Measurements from ENCODE around the gene ISLR.
A peak's percentile ranks its signal among the peaks of the same experiment; 100 is the strongest.

The ISLR gene

DNA sequence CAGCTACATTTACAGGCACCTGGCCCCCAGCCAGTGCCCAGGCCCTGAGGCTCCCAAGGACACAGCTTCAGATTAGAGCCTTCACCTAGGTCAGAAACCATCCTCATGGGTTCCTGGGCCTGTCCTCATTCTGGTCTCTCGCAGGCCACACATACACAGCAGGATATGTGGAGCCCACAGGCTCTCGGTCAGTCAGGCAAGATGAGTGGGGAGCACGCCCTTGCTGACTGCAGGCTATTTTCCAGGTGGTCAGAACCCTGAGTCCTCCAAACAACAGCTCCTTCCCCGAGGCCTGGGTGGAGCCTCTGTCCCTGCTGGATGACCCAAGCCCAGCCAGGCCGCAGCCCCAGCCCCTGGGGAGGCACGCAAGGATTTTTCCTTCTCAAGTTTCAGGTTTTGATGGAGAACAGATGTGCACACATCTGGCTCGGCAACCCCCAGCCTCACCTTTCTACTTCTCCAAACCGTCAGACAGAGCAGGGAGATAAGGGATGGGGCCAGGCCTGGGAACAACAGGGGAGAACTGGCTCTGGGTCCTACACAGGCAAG lies 27.4 kb downstream of the ISLR start:
- H3K4me3 ChIP-seq (ENCODE audit: low read length), result peak overlapping the region; percentile 6; the same call in 1 of the 2 replicates
- peaks cover 43% of the 10 kb centered on the region for H3K4me1 ChIP-seq (ENCODE audit: insufficient read depth, low read length)
- 68% methylated on average over 8 of the region's 8 CpGs for WGBS
- no peaks in the 10 kb centered on the region for H3K36me3 ChIP-seq (ENCODE audit: insufficient read depth, low read length)
- no peaks in the 10 kb centered on the region for H3K9me3 ChIP-seq (ENCODE audit: insufficient read depth, low read depth, low read length)
- no peak overlapping the region for H3K27ac ChIP-seq (ENCODE audit: low read depth, low read length)
- no peaks in the 10 kb centered on the region for H3K27me3 ChIP-seq (ENCODE audit: insufficient read depth, low read length)
- H3K9ac ChIP-seq (ENCODE audit: low read depth, low read length), result no peak overlapping the region

DNA sequence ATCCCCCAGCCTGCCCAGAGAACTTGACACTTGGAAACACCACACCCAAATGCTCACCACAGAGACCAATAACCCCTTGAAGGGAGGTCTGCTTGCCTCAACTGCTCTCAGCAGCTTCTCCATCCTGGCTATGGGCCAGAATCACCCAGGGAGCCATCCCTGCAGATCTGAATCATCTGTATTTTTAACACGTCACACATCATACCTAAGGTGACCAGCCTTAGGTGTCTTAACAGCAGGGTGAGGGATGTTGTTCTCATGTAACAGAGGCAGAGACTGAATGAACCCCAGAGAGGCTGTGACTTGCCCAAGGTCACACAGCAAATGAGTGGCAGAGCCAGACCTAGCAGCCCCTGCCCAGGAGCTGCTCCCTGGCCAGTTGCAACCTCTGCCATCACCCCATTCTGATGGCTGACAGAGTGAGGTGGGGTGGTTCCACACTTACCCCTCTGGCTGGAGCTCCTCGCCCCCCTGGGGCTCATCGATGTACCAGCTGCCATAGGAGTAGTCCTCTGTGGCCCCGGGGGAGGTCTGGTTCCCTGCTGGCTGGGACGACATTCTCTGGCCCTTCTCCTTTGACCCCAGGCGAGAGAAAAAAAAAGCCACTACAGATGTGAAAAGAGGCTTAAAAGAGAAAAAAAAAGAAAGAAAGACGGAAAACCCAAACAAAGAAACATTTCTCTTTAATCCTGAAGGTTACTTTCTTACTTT lies 28.4 kb downstream of the ISLR start:
- H3K9me3 ChIP-seq (ENCODE audit: insufficient read depth, low read depth, low read length), result no peaks in the 10 kb centered on the region
- H3K27ac ChIP-seq (ENCODE audit: low read depth, low read length), result peak overlapping the region; percentile 90
- no peaks in the 10 kb centered on the region for H3K36me3 ChIP-seq (ENCODE audit: insufficient read depth, low read length)
- WGBS, result 39% methylated on average over 7 of the region's 7 CpGs
- H3K27me3 ChIP-seq (ENCODE audit: insufficient read depth, low read length), result no peaks in the 10 kb centered on the region
- peak overlapping the region; percentile 56; the same call in 1 of the 2 replicates for H3K9ac ChIP-seq (ENCODE audit: low read depth, low read length)
- peak overlapping the region; percentile 62 for H3K4me3 ChIP-seq (ENCODE audit: low read length)
- peaks cover 43% of the 10 kb centered on the region for H3K4me1 ChIP-seq (ENCODE audit: insufficient read depth, low read length)

DNA sequence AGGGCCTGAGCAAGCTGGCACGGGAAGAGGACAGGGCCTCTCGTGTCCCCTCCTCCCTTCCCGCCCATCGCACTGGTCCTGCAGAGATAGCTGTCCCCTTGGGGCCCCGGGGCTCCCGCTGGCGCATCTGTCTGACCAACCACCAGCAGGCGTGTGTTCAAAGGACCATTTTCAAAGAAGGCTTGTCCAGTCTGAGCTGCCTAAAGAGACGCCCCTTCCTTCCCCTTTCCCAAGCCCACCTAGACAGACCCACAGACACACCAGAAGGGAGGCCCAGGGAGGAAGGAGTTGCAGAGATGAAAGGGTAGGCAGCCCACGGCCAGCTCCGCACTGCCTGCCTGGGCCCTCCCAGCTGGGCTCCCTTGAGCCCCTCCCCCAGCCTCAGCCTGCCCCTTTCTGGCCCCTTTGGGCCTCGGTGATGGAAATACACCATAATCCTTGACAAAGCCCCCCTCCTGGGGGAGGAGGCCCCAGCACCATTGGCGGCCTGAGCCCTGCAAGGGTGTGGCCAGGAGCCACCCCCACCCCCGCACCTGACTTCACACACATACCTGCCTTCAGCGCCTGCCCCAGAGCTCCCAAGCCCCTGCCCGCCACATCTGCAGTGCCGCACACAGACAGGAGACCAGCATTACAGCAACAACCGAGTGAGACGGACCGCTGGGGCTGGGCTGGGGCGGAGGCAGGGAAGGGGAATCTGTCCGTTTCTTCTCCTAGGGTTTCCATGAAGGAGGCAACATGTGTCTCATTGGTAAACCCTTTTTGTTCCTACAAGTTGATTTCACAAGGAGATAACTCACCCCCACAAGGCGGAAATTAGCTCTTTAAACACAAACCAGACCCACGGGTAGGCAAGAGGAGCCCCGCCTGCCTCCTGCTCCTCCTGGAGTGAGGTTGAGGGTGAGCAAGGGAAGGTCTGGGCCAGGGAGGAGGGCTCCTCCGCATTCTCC lies 29.2 kb downstream of the ISLR start, which contains the start of gene STRA6:
STRA6 (minus strand) TSS at position 336 of the 950 bp plus-strand sequence. CDS start 520 bp downstream, outside the sequence.
- Histone ChIP-seq H3K27ac (ENCODE audit: low read depth, low read length) (peak within 1 kb of the TSS; percentile 90), H3K9ac (ENCODE audit: low read depth, low read length) (peak within 1 kb of the TSS; percentile 71)

DNA sequence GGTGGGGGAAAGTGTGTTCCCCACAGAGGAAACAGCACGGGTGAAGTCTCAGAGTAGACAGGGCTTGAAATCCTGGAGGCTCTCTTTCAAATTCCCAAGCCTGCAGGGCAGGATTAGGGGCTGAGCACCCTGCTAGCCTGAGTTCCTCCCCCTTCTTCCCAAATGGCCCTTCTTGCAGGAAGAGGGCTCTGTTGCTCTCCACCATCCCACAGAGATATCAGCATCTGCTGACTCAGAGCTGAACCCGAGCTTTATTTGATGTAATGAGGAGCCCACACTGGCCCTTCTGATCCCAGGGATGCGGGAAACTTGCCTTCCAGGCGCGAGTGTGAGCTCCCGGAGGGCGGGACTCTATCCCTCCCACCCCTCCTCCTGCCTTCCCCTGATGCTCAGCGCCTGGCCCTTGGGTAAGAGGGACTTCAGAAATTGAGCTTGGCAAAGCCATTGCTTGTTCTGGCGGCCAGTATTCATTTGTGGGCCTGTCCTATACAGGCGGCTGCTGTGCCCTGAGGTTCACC lies 30.5 kb downstream of the ISLR start:
- H3K27ac ChIP-seq (ENCODE audit: low read depth, low read length), result peak overlapping the region; percentile 90
- H3K27me3 ChIP-seq (ENCODE audit: insufficient read depth, low read length), result no peaks in the 10 kb centered on the region
- 8% methylated on average over 10 of the region's 10 CpGs for WGBS
- H3K4me3 ChIP-seq (ENCODE audit: low read length), result peak overlapping the region; percentile 62
- peaks cover 54% of the 10 kb centered on the region for H3K4me1 ChIP-seq (ENCODE audit: insufficient read depth, low read length)
- H3K36me3 ChIP-seq (ENCODE audit: insufficient read depth, low read length), result no peaks in the 10 kb centered on the region
- H3K9ac ChIP-seq (ENCODE audit: low read depth, low read length), result peak overlapping the region; percentile 71; the same call in 1 of the 2 replicates
- H3K9me3 ChIP-seq (ENCODE audit: insufficient read depth, low read depth, low read length), result no peaks in the 10 kb centered on the region

More for the DNA sequence above, 29.2 kb downstream of the ISLR start, which contains the start of gene STRA6:
- peak within 1 kb of the TSS; percentile 62 for H3K4me3 ChIP-seq (ENCODE audit: low read length)
- 1% methylated on average over 21 of the region's 26 CpGs for WGBS
- no peaks in the 10 kb centered on the region for H3K9me3 ChIP-seq (ENCODE audit: insufficient read depth, low read depth, low read length)
- no peaks in the 10 kb centered on the region for H3K36me3 ChIP-seq (ENCODE audit: insufficient read depth, low read length)
- H3K27me3 ChIP-seq (ENCODE audit: insufficient read depth, low read length), result no peaks in the 10 kb centered on the region
- H3K4me1 ChIP-seq (ENCODE audit: insufficient read depth, low read length), result peaks cover 46% of the 10 kb centered on the region

DNA sequence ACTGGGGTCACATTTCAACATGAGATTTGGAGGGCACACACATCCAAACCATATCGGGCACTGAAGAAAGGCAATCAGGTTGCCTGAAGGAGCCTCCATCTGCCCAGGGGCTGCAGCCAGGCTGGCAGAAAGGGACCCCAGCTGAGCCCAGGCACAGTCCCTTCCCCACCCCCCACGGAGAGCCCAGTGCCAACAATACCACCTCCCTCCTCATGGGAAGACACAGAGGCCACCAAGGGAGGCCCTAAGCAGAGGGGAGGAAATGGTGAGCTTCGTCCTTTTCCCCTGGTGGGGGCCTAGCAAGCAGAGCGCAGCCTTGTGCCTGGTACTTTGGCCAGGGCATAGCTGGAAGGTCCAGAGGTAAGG lies 32.1 kb downstream of the ISLR start:
- Histone ChIP-seq H3K4me3 (ENCODE audit: low read length) (no peak overlapping the region), H3K4me1 (ENCODE audit: insufficient read depth, low read length) (peaks cover 66% of the 10 kb centered on the region), H3K9me3 (ENCODE audit: insufficient read depth, low read depth, low read length) (no peaks in the 10 kb centered on the region), H3K9ac (ENCODE audit: low read depth, low read length) (no peak overlapping the region), H3K27me3 (ENCODE audit: insufficient read depth, low read length) (no peaks in the 10 kb centered on the region), H3K27ac (ENCODE audit: low read depth, low read length) (no peak overlapping the region), H3K36me3 (ENCODE audit: insufficient read depth, low read length) (no peaks in the 10 kb centered on the region)
- 85% methylated on average over 4 of the region's 4 CpGs for WGBS

DNA sequence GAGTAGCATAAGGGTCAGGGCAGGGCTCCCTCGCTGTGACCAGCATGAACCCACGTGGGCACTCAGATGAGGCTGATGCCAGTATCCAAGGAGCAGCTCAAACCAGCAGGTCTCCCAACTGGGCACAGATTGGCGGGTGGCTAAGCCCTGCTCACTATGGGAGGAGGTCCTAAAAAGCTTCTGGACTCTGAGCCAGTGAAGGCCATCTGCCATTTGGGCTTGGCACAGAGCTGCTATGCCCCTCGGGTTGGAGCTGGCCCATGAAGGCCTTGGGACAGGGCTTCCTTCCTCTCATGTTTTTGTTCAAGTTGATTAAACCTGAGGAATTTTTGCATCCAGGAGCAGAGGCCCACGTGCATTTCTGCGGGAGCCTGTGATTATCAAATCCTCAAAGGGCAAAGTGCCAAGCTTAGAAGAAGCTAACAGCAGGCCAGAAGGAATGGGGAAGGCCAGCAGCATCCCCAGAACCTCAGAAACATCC lies 33.3 kb downstream of the ISLR start:
- H3K27me3 ChIP-seq (ENCODE audit: insufficient read depth, low read length), result no peaks in the 10 kb centered on the region
- no peak overlapping the region for H3K27ac ChIP-seq (ENCODE audit: low read depth, low read length)
- H3K4me1 ChIP-seq (ENCODE audit: insufficient read depth, low read length), result peaks cover 56% of the 10 kb centered on the region
- H3K36me3 ChIP-seq (ENCODE audit: insufficient read depth, low read length), result no peaks in the 10 kb centered on the region
- H3K9ac ChIP-seq (ENCODE audit: low read depth, low read length), result no peak overlapping the region
- no peaks in the 10 kb centered on the region for H3K9me3 ChIP-seq (ENCODE audit: insufficient read depth, low read depth, low read length)
- WGBS, result 86% methylated on average over 6 of the region's 6 CpGs
- H3K4me3 ChIP-seq (ENCODE audit: low read length), result no peak overlapping the region

DNA sequence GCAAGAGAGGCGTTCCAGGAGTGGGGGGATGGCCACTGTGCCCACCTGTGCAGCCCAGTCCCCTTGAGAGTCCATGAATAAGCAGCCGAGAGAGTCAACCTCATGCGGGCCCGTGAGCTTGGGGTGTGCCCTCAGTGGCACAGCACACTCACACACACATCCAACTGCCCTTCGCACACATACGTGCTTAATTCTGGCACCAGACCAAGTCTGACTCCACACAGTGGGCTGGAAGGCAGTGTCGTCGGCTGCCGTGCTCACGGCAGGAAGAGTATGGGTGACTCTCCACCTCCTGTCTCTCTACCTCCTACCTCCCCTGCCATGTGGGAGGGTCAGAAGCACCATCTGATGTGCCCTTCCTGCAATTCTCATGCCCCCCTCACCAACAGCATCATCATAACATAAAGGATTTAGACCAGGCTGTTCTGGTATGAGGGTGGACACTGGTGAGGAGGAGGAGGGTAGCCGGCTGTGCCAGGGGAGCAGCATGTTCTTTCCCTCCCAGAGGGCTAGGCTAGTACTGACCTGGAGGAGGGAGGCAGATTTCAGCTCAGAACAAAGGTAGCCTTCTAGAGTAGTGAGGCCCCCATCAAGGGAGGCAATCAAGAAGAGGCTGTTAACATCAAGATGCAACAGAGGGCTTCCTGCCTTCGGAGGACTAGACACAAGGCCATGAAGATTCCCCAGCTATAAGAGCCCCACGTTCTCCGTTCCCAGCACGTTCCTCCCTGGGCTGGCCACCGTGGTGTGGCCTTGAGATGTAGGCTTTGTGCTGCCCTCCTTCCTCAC lies 34.3 kb downstream of the ISLR start:
- Histone ChIP-seq H3K9ac (ENCODE audit: low read depth, low read length) (no peak overlapping the region), H3K36me3 (ENCODE audit: insufficient read depth, low read length) (no peaks in the 10 kb centered on the region), H3K27me3 (ENCODE audit: insufficient read depth, low read length) (no peaks in the 10 kb centered on the region), H3K4me3 (ENCODE audit: low read length) (no peak overlapping the region), H3K4me1 (ENCODE audit: insufficient read depth, low read length) (peaks cover 58% of the 10 kb centered on the region), H3K9me3 (ENCODE audit: insufficient read depth, low read depth, low read length) (no peaks in the 10 kb centered on the region), H3K27ac (ENCODE audit: low read depth, low read length) (no peak overlapping the region)
- 93% methylated on average over 16 of the region's 16 CpGs for WGBS

DNA sequence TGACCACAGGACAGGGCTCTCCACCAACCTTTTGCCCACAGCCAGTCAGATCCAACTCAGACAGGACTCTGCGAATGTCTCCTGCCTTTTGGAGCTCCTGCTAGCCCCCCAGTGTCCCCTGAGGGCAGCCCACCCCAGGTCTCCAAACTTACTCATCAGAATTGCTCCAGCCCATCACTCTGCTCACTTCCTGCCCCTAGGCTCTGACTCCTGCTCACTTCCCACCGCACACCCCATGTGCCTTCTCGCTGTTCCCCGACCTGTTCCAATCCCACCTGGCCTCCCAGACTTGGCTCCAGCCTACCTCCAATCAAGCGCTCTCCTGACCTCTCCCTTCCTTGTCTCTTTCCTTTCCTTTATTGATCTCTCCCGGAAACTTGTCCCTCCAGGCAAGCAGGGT lies 35.0 kb downstream of the ISLR start:
- no peak overlapping the region for H3K9ac ChIP-seq (ENCODE audit: low read depth, low read length)
- peak overlapping the region; percentile 29 for H3K27ac ChIP-seq (ENCODE audit: low read depth, low read length)
- no peaks in the 10 kb centered on the region for H3K9me3 ChIP-seq (ENCODE audit: insufficient read depth, low read depth, low read length)
- 43% methylated on average over 6 of the region's 6 CpGs for WGBS
- H3K27me3 ChIP-seq (ENCODE audit: insufficient read depth, low read length), result no peaks in the 10 kb centered on the region
- peak overlapping the region; percentile 2; the same call in 1 of the 2 replicates for H3K4me3 ChIP-seq (ENCODE audit: low read length)
- H3K4me1 ChIP-seq (ENCODE audit: insufficient read depth, low read length), result peaks cover 57% of the 10 kb centered on the region
- no peaks in the 10 kb centered on the region for H3K36me3 ChIP-seq (ENCODE audit: insufficient read depth, low read length)

DNA sequence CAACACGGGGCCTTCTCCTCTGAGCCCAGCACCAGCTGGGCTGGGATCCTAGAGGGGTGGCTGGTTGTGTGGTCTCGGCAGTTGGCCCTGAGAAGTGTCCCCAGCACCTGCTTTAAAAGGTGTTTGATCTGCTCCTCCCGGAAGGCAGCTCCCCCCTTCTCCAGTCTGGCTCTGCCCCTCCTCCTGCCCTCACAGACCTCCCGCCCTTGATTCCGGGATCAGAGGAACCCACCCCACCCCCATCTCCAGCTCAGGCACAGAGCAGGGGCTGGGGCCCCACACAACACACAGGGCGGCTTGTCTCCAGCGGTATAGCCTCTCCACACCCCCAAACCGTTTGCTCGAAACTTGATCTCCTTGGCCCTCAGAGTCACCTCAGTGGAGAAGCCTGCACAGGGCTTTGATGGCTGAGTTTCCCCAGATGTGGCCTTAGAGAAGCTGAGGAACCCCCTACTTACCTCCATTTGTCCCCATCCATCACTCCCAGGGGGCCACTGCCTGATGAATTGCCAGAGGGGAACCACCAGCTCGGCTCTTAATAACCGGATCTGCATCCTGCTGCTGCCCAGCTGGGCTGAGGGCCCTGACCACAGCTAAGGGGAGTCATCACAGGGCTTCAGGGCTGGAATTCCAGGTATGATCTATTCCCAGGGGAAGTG lies 35.5 kb downstream of the ISLR start:
- H3K9me3 ChIP-seq (ENCODE audit: insufficient read depth, low read depth, low read length), result no peaks in the 10 kb centered on the region
- H3K4me1 ChIP-seq (ENCODE audit: insufficient read depth, low read length), result peaks cover 57% of the 10 kb centered on the region
- peak overlapping the region; percentile 6 for H3K4me3 ChIP-seq (ENCODE audit: low read length)
- no peaks in the 10 kb centered on the region for H3K27me3 ChIP-seq (ENCODE audit: insufficient read depth, low read length)
- H3K27ac ChIP-seq (ENCODE audit: low read depth, low read length), result peak overlapping the region; percentile 29
- 12% methylated on average over 11 of the region's 11 CpGs for WGBS
- H3K36me3 ChIP-seq (ENCODE audit: insufficient read depth, low read length), result no peaks in the 10 kb centered on the region
- 0 out of 2 replicates have a peak overlapping the region, but pooled peaks have one; percentile 10 for H3K9ac ChIP-seq (ENCODE audit: low read depth, low read length)

DNA sequence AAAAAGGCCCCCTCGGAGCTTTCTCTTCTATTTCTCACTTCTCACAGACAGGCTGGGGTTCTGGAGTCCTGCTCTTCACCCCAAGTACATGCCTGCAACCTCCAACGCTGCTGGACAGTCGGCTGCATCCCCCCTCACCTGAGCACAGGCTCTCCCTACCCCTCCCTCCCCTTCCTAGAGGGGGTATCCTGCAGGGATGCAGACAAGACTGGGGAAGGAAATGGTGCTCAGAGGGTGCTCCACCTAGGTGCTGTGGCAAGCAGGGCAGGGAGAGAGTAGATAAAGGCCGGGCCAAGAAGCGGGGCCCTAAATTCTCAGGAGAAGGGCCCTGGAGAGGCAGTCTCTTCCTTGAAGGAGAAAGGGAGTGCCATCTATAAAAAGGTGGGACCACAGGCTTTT lies 36.0 kb downstream of the ISLR start:
- Histone ChIP-seq H3K27ac (ENCODE audit: low read depth, low read length) (peak overlapping the region; percentile 29), H3K36me3 (ENCODE audit: insufficient read depth, low read length) (no peaks in the 10 kb centered on the region), H3K27me3 (ENCODE audit: insufficient read depth, low read length) (no peaks in the 10 kb centered on the region), H3K9ac (ENCODE audit: low read depth, low read length) (0 out of 2 replicates have a peak overlapping the region, but pooled peaks have one; percentile 10), H3K4me3 (ENCODE audit: low read length) (peak overlapping the region; percentile 6; the same call in 1 of the 2 replicates), H3K9me3 (ENCODE audit: insufficient read depth, low read depth, low read length) (no peaks in the 10 kb centered on the region), H3K4me1 (ENCODE audit: insufficient read depth, low read length) (peaks cover 57% of the 10 kb centered on the region)
- 51% methylated on average over 5 of the region's 5 CpGs for WGBS

Measured in HUES64 (cell line).